Retinal pigment epithelial cell (primary cell): ENCODE data around the gene PKP4.
"Not testable (repeated sequence)": the region's sequence is repeated elsewhere in the genome, so short reads cannot be mapped to it uniquely, and the experiment has no call there.

Source experiments
- DNase-seq: peaks from one replicate; pipeline ENCODE4 v3.0.0-alpha.2; 2010; ENCODE audit warnings: low read depth
- H3K4me3 ChIP-seq: 2 replicates; pipeline ENCODE4 v1.5.1; 2011; ENCODE audit warnings: mild to moderate bottlenecking, low read length, control low read depth, moderate library complexity
- CTCF ChIP-seq: conservative IDR thresholded peaks from 2 replicates; pipeline ENCODE4 v1.5.1; 2011; ENCODE audit warnings: low read depth, low read length, control low read depth, inconsistent platforms

The PKP4 gene

DNA sequence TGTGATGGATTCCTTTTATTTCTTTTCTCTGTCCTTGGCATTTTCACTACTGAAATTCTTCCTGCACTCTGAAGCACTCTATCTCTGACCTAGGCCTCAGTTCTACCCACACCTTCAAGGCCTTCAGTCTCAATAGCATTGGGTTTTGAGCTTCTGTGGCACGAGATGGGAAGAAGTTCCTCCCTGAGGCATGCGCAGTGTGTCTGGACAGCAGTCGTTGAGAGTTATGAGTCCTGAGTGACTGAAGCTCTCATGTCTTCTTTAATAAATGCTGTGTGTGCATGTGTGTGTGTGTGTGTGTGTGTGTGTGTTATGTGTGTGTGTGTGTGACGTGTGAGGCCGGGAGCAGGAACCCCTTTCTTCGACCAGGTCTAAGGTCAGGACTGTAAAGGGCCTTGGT, 242.6 kb downstream of the PKP4 start:
- no peak for TF ChIP-seq CTCF

GRCh38 chr2:158701101-158701500, 244.3 kb downstream of the PKP4 start:
- TF ChIP-seq CTCF, result no peak
- no peak for DNase-seq
- no peak overlapping the region for H3K4me3 ChIP-seq

More for the DNA sequence above, 242.6 kb downstream of the PKP4 start:
- DNase-seq, result no peak
- H3K4me3 ChIP-seq, result no peak overlapping the region

DNA sequence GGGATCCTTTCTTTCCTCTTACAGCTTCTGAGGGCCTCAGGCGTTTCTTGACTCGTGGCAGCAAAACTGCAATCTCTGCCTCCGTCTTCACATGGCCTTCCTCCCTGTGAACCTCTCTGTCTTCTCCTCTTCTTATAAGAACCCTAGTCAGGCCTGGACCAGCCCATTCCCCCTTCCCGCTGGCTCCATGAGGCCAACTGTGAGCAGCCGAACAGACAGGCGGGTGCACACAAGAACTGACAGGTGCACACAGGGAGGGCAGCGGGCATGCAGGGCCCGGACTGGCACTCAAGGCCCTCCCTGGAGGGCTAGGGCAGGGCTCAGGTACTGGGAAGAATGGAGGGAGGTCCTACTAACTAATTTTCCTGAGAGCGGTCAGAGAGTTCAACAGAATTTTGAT, 246.0 kb downstream of the PKP4 start:
- H3K4me3 ChIP-seq, result no peak overlapping the region
- no peak for TF ChIP-seq CTCF
- DNase-seq, result no peak

GRCh38 chr2:158704724-158705465, 248.1 kb downstream of the PKP4 start:
- DNase-seq, H3K4me3 ChIP-seq: not testable (repeated sequence)

GRCh38 chr2:158712791-158713522, 256.2 kb downstream of the PKP4 start:
- no peak for TF ChIP-seq CTCF

GRCh38 chr2:158713523-158714138, 256.9 kb downstream of the PKP4 start:
- TF ChIP-seq CTCF, result no peak
- H3K4me3 ChIP-seq, result no peak overlapping the region
- DNase-seq, result no peak

More at GRCh38 chr2:158712791-158713522, 256.2 kb downstream of the PKP4 start:
- no peak for DNase-seq
- no peak overlapping the region for H3K4me3 ChIP-seq

GRCh38 chr2:158714420-158714819, 257.7 kb downstream of the PKP4 start:
- no peak for DNase-seq
- no peak for TF ChIP-seq CTCF
- no peak overlapping the region for H3K4me3 ChIP-seq
